IMR-90 (cell line): ENCODE results near the gene ANKH. TPM values are rescaled to one million over a fixed set of nuclear protein-coding genes. Genes with fewer than 3 reads are reported as not detected.

Source experiments
- ATAC-seq: fragments of 200-7000 bp; cut with Tn5 transposase; 2 replicates; pipeline ENCODE4 v1.9.1; 2020; ENCODE audit warnings: low read depth, mild to moderate bottlenecking, moderate library complexity
- BruUV-seq: library from RNA; stranded (reverse); fragments of 400-500 nt; replicated peaks from 2 replicates; lab custom pipeline; 2021; lab: Mats Ljungman, UMichigan
- CTCF ChIA-PET: fragments of 300-600 bp; formaldehyde crosslinking; extraction: SDS; loops from one replicate; lab custom pipeline; 2021; ENCODE audit warnings: antibody characterized with exemption; lab: Yijun Ruan, JAX
- POLR2A ChIA-PET: fragments of 300-600 bp; sonication (Branson Sonifier 250); formaldehyde crosslinking; loops from one replicate; lab custom pipeline; 2022; ENCODE audit warnings: antibody characterized with exemption; ENCODE audit not compliant: unreplicated experiment; lab: Charles Lee
- DNase-seq: peaks from one replicate; pipeline ENCODE4 v3.0.0; 2013
- H2AFZ ChIP-seq: replicated peaks from 2 replicates; pipeline ENCODE3; 2013; ENCODE audit warnings: low read length, mild to moderate bottlenecking; ENCODE audit not compliant: poor library complexity
- H2AK5ac ChIP-seq: 2 replicates; pipeline ENCODE4 v1.6.1; 2013; ENCODE audit warnings: low read depth, low read length, inconsistent platforms
- H2AK9ac ChIP-seq: replicated peaks from 2 replicates; pipeline ENCODE3; 2013; ENCODE audit warnings: mild to moderate bottlenecking, low read depth, low read length, moderate library complexity; ENCODE audit not compliant: poor library complexity
- H2BK120ac ChIP-seq: 2 replicates; pipeline ENCODE4 v1.6.1; 2013; ENCODE audit warnings: low read depth, low read length, inconsistent platforms
- H2BK15ac ChIP-seq: 3 replicates; pipeline ENCODE4 v1.6.1; 2013; ENCODE audit warnings: low read depth, low read length, inconsistent platforms
- H2BK20ac ChIP-seq: 2 replicates; pipeline ENCODE4 v1.6.1; 2013; ENCODE audit warnings: low read depth, mild to moderate bottlenecking, inconsistent platforms, low read length, moderate library complexity
- H2BK5ac ChIP-seq: 2 replicates; pipeline ENCODE4 v1.6.1; 2013; ENCODE audit warnings: mild to moderate bottlenecking, low read depth, low read length, inconsistent platforms; ENCODE audit not compliant: poor library complexity, severe bottlenecking
- H3K14ac ChIP-seq: replicated peaks from 2 replicates; pipeline ENCODE4 v1.6.1; 2013; ENCODE audit warnings: low read depth, low read length, inconsistent platforms
- H3K18ac ChIP-seq: 2 replicates; pipeline ENCODE4 v1.6.1; 2013; ENCODE audit warnings: low read depth, low read length, control low read depth
- H3K23ac ChIP-seq: 2 replicates; pipeline ENCODE4 v1.6.1; 2013; ENCODE audit warnings: low read depth, low read length, inconsistent platforms
- H3K27ac ChIP-seq: 2 replicates; pipeline ENCODE4 v1.5.1; 2013; ENCODE audit warnings: mild to moderate bottlenecking, control low read depth, low read length; ENCODE audit not compliant: insufficient read depth
- H3K27me3 ChIP-seq: 2 replicates; pipeline ENCODE4 v1.6.1; 2013; ENCODE audit warnings: low read length; ENCODE audit not compliant: control insufficient read depth, insufficient read depth
- H3K36me3 ChIP-seq: 2 replicates; pipeline ENCODE4 v1.6.1; 2013; ENCODE audit warnings: low read length, mixed read lengths; ENCODE audit not compliant: control insufficient read depth, insufficient read depth
- H3K4ac ChIP-seq: 2 replicates; pipeline ENCODE4 v1.6.1; 2013; ENCODE audit warnings: low read depth, low read length, inconsistent platforms
- H3K4me1 ChIP-seq: 2 replicates; pipeline ENCODE4 v1.6.1; 2013; ENCODE audit warnings: low read length, mixed read lengths; ENCODE audit not compliant: control insufficient read depth, insufficient read depth
- H3K4me2 ChIP-seq: 2 replicates; pipeline ENCODE4 v1.6.1; 2013; ENCODE audit warnings: low read depth, mild to moderate bottlenecking, control low read depth, low read length, moderate library complexity
- H3K4me3 ChIP-seq: 2 replicates; pipeline ENCODE4 v1.5.1; 2013; ENCODE audit warnings: low read depth, mild to moderate bottlenecking, control low read depth, low read length, moderate library complexity; ENCODE audit not compliant: insufficient read depth
- H3K56ac ChIP-seq: 2 replicates; pipeline ENCODE4 v1.6.1; 2013; ENCODE audit warnings: low read length, inconsistent platforms; ENCODE audit not compliant: insufficient read depth; ENCODE audit errors: extremely low read depth
- H3K79me1 ChIP-seq, 2 experiments: 2 replicates each; pipeline ENCODE4 v1.6.1; 2013; ENCODE audit warnings: low read length in 2 of 2, inconsistent platforms in 1 of 2, low read depth in 1 of 2
- H3K9ac ChIP-seq: 2 replicates; pipeline ENCODE4 v1.6.1; 2013; ENCODE audit warnings: low read depth, low read length, control low read depth
- H3K9me1 ChIP-seq: 2 replicates; pipeline ENCODE4 v1.6.1; 2013; ENCODE audit warnings: low read length, inconsistent platforms; ENCODE audit not compliant: insufficient read depth
- H3K9me3 ChIP-seq: 2 replicates; pipeline ENCODE4 v1.6.1; 2013; ENCODE audit warnings: low read length; ENCODE audit not compliant: control insufficient read depth, insufficient read depth
- H4K20me1 ChIP-seq: 2 replicates; pipeline ENCODE4 v1.6.1; 2013; ENCODE audit warnings: low read length, inconsistent platforms; ENCODE audit not compliant: insufficient read depth
- H4K5ac ChIP-seq: 2 replicates; pipeline ENCODE4 v1.6.1; 2013; ENCODE audit warnings: mild to moderate bottlenecking, low read depth, low read length, control low read depth
- H4K8ac ChIP-seq, 2 experiments: 2 replicates each; pipeline ENCODE4 v1.6.1; 2013; ENCODE audit warnings: low read depth in 2 of 2, low read length in 2 of 2, control low read depth in 1 of 2, inconsistent platforms in 1 of 2
- H4K91ac ChIP-seq: 2 replicates; pipeline ENCODE4 v1.6.1; 2013; ENCODE audit warnings: low read depth, low read length, inconsistent platforms; ENCODE audit not compliant: insufficient read depth
- MAFK ChIP-seq: IDR thresholded peaks from 2 replicates; pipeline ENCODE4 v1.6.1; 2012; ENCODE audit warnings: low read depth, low read length, improper control_type of control experiment
- NFE2L2 ChIP-seq: fragments of 150-350 bp; IDR thresholded peaks from 2 replicates; pipeline ENCODE4 v1.6.1; 2016; ENCODE audit warnings: low read depth, mild to moderate bottlenecking, low read length
- WGBS, 2 experiments: methylation state at CpG; one replicate each; pipeline versions ENCODE4 v1.1.5 to v1.1.7; 2013; ENCODE audit warnings: missing lambda C conversion rate in 2 of 2; ENCODE audit not compliant: insufficient read length in 1 of 2; ENCODE audit errors: extremely low coverage in 2 of 2; 5-methylcytosine and 5-hydroxymethylcytosine counted together
- dilution Hi-C: fragments of 300-500 bp; cut with HindIII; formaldehyde crosslinking; loops from one replicate; pipeline ENCODE4 v1.14.3; 2018; ENCODE audit warnings: low sequenced_read_pairs; ENCODE audit not compliant: unreplicated experiment
- in situ Hi-C: fragments of 300-500 bp; cut with MboI; formaldehyde crosslinking; loops from 3 replicates; pipeline ENCODE4 v1.14.3; 2019; ENCODE audit warnings: low sequenced_read_pairs, inconsistent platforms, mixed read lengths
- intact Hi-C: fragments of 100-400 bp; cut with micrococcal nuclease; formaldehyde crosslinking; loops from 2 replicates; pipeline ENCODE4 v1.10.0; 2022
- polyA plus RNA-seq, 3 experiments: library from polyadenylated mRNA; depleted of rRNA; stranded (reverse); fragments of >200 nt; gene quantifications; 2 replicates each; pipeline ENCODE4 v1.2.3, GENCODE V29; 2012; ENCODE audit warnings: low replicate concordance in 1 of 3
- total RNA-seq: library from RNA; depleted of rRNA; stranded (reverse); fragments of >200 nt; gene quantifications from 2 replicates; pipeline ENCODE4 v1.2.3, GENCODE V29; 2012

The ANKH gene
- total and polyA plus RNA-seq, 2 of the 4 experiments (the other 2 are of a cell fraction) = 5.2 to 17.2 TPM

- no peak overlapping the region for H2BK5ac ChIP-seq
- no peak overlapping the region for H3K9ac ChIP-seq
- no peak overlapping the region for H3K56ac ChIP-seq
- H3K36me3 ChIP-seq = peaks cover 26% of the 10 kb centered on the region
- TF ChIP-seq NFE2L2 = no peak
- TF ChIP-seq MAFK = no peak
- no peak overlapping the region for H4K5ac ChIP-seq
- ATAC-seq (no peak; the same call in 1 of the 2 replicates), DNase-seq (no peak)
- dilution Hi-C loops = no loop called here
- H2AFZ ChIP-seq = no peak overlapping the region
- peaks cover 26 to 60% of the 10 kb centered on the region in 2 experiments; a peak in 3 of 4 replicates for H3K79me1 ChIP-seq
- H2AK9ac ChIP-seq = no peak overlapping the region
- CTCF ChIA-PET = no interaction called here
- H4K8ac ChIP-seq = no peak overlapping the region
- no peak overlapping the region for H3K18ac ChIP-seq
- 83% methylated on average over 2 of the region's 13 CpGs; no CpG with 5 or more reads in 1 of the 2 experiments for WGBS, 2 experiments
- no peak overlapping the region for H3K14ac ChIP-seq
- POLR2A ChIA-PET = no interaction called here
- no peak overlapping the region for H3K23ac ChIP-seq
- H3K9me1 ChIP-seq = peaks cover 10% of the 10 kb centered on the region
- H2BK15ac ChIP-seq = no peak overlapping the region
- H4K20me1 ChIP-seq = no peaks in the 10 kb centered on the region
- intact Hi-C loops = no loop called here
- H4K91ac ChIP-seq = no peak overlapping the region
- no TSS peak for BruUV-seq
- no peaks in the 10 kb centered on the region for H3K9me3 ChIP-seq
- no peak overlapping the region for H2BK120ac ChIP-seq
- in situ Hi-C loops = loop anchor here (25.0 kb wide), 1 partner anchor 812 kb away; the partner anchor contains the start of gene FBXL7
- H3K4ac ChIP-seq = no peak overlapping the region
- no peak overlapping the region for H3K27ac ChIP-seq
- no peak overlapping the region for H3K4me2 ChIP-seq
- H3K4me3 ChIP-seq = no peak overlapping the region
- no peak overlapping the region for H2BK20ac ChIP-seq
- H3K4me1 ChIP-seq = peaks cover 2% of the 10 kb centered on the region; the same call in 1 of the 2 replicates
- H3K27me3 ChIP-seq = no peaks in the 10 kb centered on the region
- H2AK5ac ChIP-seq = no peak overlapping the region; the same call in 1 of the 2 replicates
These were observed 170.8 kb downstream of the ANKH start for GRCh38 chr5:14700478-14701436.
